ENCODE data around the gene SPTBN4.
"Not testable (repeated sequence)": the region's sequence is repeated elsewhere in the genome, so short reads cannot be mapped to it uniquely, and the experiment has no call there.

SPTBN4 gene

DNA sequence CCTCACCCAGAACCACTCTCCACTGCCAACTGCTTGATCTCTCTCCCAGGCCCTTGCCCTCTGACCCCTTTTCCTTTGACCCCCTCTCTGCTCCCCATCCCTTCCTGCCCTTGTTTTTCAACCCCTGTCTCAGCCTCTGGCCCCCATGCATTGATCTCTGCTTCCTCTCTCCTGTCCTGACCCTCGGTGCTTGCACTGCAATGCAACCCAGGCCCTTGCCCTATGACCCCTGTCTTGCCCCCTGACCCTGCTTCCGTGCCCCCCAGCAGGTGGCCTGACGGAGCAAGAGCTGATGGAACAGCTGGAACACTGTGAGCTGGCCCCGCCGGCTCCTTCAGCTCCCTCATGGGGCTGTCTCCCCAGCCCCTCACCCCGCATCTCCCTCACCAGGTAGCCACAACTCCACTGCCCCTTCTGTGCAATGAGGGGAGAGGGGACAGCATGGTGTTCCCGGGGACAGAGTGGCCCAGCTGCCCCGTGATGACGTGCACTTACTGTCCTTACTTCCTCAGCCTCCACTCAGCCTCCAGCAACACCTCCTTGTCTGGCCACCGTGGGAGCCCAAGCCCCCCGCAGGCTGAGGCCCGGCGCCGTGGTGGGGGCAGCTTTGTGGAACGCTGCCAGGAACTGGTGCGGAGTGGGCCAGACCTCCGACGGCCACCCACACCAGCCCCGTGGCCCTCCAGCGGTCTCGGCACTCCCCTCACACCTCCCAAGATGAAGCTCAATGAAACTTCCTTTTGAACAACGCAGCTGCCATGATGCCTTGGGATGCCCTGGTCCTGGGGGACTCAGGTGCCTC is 123.9 kb downstream of the SPTBN4 start:
- no peak for DNase-seq

GRCh38 chr19:40591724-40592123 is 124.9 kb downstream of the SPTBN4 start:
- not testable (repeated sequence) for DNase-seq

DNA sequence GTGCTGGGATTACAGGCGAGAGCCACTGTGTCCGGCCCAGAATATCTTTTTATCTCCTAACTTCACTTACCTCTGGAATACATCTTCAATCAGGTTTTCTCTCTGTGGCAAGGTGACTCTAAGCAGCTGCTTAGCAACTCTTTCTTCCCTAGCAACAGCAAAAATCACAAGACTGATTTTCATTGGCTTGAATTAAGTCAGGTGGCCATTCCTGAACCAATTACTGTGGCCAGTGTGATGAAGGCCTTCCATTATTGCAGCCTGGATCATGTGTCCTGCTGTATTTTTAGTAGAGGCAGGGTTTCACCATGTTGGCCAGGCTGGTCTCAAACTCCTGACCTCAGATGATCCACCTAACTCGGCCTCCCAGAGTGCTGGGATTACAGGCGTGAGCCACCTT is 125.4 kb downstream of the SPTBN4 start:
- DNase-seq = peak; percentile 52

DNA sequence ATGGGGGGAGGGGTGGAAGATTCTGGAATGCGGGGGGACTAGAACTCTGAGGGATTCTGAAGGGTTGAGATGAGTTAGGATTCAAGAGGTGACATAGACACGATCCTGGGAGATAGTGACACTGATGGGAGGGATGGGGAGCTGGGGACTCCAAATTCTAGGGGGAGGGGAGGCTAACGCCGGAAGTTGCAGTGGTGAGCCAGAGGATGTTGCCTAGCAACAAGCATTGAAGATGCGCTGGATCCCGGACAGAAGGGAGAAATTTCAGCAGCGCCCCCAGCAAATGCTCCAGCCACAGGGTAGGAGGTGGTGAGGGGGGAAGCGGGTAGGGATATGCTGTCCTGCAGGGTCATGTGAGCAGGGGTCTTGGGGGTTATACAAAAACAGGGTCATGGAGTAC is 127.5 kb downstream of the SPTBN4 start:
- DNase-seq = no peak

DNA sequence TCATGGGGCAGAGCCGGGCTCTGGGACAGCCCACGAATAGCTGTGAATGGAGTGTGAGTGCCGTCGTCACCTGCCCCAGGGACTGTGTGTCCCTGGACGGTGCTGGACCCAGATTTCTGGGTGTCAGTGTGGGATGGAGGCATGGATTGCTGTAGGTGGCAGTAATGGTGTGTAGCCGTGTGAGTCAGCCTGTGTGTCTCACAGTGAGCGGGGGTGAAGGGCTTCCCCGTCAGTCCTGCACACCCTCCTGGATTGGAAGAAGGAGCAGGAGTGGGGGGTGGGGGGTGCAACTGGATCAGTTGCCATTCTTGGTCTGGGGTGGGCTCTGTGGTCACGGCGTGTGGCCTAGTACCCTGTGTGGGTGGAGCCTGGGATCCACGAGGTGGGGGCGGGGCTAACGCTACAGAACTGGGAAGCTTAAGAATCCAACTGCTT is 127.9 kb downstream of the SPTBN4 start:
- DNase-seq = no peak

DNA sequence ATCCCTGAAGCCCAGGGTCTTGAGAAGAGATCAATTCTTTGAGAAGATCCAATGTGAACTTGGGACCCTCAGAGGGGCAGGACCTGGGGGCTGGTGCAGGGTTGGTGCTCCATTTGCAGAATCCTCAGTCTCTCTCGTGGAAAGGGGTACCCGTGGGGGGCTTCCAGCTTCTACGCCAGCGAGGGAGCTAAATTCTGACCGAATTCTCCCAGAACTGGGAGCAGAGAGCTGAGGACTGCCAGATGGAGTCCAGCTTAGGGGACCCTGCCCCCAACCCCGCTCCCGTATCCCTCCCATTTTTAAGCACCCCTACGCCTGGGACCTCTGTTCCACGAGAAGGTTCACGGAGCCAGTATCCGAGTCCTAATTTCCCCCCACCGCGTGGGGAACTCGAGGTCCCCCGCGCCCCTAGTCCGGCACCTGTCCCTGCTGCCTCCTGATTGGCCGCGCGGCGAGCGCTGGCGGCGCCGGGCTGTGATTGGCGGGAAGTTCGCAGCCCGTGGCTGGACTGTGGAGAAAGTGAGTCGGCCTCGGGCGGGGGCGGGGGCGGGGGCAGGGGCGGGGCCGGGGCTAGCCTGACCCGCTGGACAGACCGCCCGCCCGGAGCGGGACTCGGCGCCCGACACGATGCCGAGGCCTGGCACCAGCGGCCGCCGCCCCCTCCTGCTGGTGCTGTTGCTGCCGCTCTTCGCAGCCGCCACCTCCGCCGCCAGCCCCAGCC is 130.0 kb downstream of the SPTBN4 start:
- no peak for DNase-seq

DNA sequence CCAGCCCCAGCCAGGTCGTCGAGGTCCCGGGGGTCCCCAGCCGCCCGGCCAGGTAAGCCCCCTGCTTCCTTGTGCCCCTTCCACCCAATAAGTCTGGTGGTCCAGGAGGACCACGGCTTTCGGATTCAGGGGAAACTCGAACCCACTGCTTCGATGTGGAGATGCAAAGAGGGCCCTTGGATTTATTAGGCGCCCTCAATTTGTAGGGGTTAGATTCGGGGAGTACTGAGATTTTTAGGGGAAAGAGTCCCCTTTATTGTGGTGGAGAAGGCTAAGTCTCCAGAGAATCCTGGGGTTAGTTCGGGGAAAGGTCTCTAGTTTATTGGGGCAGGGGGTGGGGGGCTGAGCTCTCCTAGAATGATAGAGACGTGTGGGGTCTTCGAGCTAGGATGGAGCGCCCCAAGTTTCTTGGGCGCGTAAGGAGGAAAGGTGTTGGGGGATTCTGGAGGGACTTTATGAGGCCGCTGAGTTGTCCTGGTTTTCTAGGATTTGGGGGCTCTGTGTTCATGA is 130.6 kb downstream of the SPTBN4 start:
- DNase-seq = no peak

DNA sequence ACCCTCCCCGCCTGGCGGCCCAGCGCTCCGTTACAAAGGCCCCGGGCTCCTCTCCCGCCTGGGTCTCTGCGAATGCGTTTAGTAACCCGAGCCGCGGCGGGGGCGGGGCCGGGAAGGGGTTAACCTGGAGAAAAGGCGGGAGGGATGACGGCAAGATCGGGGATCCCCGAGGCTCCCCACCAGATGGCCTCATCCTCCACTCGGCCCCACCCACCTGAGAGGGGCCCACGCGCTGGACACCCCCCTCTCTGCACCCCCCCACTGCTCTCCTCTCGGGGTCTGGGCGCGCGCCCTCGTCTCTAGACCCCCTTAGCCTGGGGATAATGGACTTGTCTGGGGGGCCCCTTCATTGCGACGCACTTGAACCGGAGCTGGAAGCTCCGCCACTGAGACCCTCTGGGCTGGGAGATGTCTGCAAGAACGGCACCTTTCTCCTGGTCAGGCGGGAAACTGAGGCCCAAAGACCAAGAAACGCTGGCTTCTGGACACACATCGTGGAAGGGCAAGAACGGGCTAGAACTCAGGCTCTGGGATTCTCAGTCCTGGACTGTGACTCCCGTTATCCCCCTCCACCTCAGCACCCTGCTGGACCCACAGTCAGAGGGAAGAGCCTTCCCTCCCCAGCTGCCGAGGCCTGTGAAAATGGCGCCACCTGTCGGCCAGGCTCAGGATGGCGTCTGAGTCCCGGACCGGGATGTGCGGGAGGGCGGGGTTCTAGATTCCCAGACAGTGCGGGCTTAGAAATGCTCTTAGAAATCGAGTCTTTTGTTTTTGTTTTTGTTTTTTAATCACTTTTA is 131.5 kb downstream of the SPTBN4 start:
- DNase-seq = peak; percentile 84

- no peak for DNase-seq
Observed at GRCh38 chr19:40598918-40599307, 132.1 kb downstream of the SPTBN4 start.

GRCh38 chr19:40599331-40599901 is 132.6 kb downstream of the SPTBN4 start:
- DNase-seq = no peak

- no peak for DNase-seq
Observed at GRCh38 chr19:40599902-40600569, 133.2 kb downstream of the SPTBN4 start.

GRCh38 chr19:40600570-40601133 is 133.9 kb downstream of the SPTBN4 start:
- no peak for DNase-seq

DNA sequence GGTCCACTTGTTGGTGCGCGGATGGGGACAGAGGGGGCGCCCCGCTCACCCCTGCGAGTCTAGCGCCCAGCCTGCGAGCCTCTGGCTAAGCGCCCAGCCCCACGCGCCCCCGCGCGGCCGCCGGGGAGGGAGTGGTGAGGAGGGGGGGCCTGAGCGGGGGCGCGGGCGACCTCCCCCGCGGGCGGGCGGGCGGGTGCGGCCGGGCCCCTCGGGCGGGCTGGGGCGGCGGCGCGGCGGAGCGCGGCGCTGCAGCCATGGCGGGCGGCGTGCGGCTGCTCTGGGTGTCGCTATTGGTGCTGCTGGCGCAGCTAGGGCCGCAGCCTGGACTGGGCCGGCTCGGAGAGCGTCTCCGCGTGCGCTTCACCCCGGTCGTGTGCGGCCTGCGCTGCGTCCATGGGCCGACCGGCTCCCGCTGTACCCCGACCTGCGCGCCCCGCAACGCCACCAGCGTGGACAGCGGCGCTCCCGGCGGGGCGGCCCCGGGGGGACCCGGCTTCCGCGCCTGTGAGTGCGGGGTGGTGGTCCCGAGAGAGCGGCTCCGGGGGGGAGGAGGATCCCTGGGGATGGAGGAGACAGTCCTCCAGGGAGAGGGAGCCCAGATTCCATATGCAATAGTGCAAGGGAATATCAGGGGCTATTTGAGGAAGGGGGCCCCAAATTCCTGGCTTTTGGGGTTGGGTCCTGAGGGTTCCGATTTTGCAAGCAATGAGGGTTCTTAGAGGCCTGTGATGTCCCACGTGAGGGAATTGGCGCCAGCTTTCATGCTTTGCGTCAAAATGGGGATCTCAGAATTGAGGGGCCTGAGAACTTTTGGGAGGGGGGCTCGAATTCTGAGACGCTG is 134.6 kb downstream of the SPTBN4 start, which contains the start of gene LTBP4:
Gene LTBP4 (plus strand): TSS at position 236 of the 841 bp plus-strand sequence. CDS start 19 bp downstream, at position 255.
- DNase-seq = peak; percentile 53

DNA sequence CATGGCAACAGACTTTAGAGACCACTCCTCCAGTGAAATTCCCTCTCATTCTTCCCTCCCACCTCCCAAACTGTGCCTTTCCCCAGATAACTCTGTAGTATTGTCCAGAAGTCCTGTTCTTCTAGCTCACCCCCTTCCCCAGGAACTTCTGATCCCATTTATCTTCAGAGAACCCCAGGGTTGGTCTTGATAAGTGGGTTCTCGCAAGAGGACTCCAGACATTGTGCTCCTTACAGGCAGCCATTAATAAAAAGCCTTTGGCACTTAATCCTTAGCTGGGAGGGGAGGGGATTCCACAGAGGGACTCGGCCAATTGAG is 136.2 kb downstream of the SPTBN4 start:
- no peak for DNase-seq

DNA sequence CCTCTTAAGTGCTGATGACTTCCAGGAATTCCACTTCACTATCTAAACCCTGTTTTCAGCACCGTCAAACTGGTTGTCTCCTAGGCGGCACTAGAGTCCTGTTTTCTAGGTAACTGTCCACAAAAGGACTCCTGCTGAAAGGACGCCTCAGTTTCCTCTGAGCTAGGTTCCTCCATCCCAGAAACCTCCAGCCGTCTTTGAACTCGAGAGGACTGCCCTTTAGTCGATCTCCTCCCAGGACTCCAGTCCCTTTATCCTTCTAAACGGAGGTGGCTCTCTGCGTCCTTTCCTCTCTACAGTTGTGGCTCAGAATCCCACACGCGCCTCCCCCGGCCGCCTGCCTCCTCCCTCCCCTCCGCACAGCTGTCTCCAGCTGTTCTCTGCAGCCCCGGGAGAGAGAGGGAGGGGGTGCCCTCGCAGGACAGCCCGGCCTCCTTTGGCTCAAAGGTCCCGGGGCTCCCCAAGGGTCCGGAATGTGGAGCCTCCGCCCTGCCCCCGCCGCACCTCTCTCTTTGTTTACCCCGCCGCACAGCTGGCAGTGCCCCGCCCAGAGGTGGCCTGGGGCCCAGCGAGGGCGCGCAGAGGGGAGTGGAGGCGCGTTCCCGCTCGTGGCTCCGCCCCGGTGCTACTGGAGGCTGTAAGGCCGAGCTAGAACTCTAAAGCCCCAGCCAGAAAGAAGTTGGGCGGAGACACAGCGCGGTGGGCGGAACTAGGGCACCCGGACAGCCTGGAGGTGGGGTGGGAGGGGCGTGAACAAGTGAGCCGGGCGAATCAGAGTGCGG is 136.8 kb downstream of the SPTBN4 start:
- peak; percentile 99 for DNase-seq

GRCh38 chr19:40604171-40604646 is 137.4 kb downstream of the SPTBN4 start:
- DNase-seq = no peak

DNA sequence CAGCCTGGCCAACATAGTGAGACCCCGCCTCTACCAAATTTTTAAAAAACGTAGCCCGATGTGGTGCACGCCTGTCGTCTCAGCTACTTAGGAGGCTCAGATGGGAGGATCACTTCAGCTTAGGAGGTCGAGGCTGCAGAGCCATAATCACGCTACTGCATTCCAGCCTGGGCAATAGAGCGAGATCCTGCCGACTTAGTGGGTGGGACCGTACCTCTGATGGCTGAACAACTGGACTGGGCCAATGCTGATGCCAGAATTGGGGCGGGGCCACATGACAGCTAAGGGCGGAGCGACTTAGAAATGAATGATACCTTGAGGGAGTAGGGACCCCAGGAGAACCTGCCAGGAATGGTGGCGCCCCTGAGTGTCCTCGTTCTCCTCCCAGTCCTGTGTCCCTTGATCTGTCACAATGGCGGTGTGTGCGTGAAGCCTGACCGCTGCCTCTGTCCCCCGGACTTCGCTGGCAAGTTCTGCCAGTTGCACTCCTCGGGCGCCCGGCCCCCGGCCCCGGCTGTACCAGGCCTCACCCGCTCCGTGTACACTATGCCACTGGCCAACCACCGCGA is 137.9 kb downstream of the SPTBN4 start:
- no peak for DNase-seq

GRCh38 chr19:40605216-40605971 is 138.6 kb downstream of the SPTBN4 start:
- peak; percentile 92 for DNase-seq

Data from CD4-positive, alpha-beta T cell treated with Interleukin-21 for 1 hour (primary cell).